ENCODE results near the gene ZNRD2.

The ZNRD2 gene

GRCh38 chr11:65593518-65594414 lies 23.5 kb downstream of the ZNRD2 start:
- TF ChIP-seq FOXM1 (IDR thresholded peaks at IDR 0.05; ENCODE audit: borderline replicate concordance, low read depth): no peak
- peak; percentile 34; the same call in 1 of the 2 replicates for TF ChIP-seq ZBTB7A (IDR thresholded peaks at IDR 0.05; ENCODE audit: low read depth)
- peak; percentile 33; the same call in 1 of the 2 replicates for TF ChIP-seq RAD21 (IDR thresholded peaks at IDR 0.05; ENCODE audit: low read depth)
- TF ChIP-seq, protein P1, sequence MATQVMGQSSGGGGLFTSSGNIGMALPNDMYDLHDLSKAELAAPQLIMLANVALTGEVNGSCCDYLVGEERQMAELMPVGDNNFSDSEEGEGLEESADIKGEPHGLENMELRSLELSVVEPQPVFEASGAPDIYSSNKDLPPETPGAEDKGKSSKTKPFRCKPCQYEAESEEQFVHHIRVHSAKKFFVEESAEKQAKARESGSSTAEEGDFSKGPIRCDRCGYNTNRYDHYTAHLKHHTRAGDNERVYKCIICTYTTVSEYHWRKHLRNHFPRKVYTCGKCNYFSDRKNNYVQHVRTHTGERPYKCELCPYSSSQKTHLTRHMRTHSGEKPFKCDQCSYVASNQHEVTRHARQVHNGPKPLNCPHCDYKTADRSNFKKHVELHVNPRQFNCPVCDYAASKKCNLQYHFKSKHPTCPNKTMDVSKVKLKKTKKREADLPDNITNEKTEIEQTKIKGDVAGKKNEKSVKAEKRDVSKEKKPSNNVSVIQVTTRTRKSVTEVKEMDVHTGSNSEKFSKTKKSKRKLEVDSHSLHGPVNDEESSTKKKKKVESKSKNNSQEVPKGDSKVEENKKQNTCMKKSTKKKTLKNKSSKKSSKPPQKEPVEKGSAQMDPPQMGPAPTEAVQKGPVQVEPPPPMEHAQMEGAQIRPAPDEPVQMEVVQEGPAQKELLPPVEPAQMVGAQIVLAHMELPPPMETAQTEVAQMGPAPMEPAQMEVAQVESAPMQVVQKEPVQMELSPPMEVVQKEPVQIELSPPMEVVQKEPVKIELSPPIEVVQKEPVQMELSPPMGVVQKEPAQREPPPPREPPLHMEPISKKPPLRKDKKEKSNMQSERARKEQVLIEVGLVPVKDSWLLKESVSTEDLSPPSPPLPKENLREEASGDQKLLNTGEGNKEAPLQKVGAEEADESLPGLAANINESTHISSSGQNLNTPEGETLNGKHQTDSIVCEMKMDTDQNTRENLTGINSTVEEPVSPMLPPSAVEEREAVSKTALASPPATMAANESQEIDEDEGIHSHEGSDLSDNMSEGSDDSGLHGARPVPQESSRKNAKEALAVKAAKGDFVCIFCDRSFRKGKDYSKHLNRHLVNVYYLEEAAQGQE (IDR thresholded peaks at IDR 0.05; ENCODE audit: low read depth): no peak

DNA sequence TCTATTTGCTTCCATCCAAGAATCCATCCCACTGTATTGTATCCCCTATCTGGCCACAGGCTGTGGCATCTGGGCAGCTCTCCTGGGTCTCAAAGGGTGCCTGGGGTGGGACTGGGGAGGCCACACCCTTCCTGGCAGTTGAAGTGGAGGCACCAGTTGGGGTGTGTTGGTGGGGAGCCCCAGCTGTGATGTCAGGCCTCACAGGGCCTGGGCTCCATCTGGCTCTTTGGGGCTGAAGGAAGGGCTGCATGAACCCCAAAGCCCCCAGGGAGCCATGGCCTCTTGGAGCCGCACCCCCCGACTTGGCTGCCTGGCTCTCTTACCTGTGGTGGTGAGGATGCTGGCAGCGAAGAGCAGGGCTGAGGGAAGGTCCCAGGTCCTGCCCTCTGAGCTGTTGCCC lies 24.9 kb downstream of the ZNRD2 start:
- TF ChIP-seq EGR1 (IDR thresholded peaks at IDR 0.05) (no peak), TCF12 (IDR thresholded peaks at IDR 0.05; ENCODE audit: low read depth) (no peak), ZBTB7A (IDR thresholded peaks at IDR 0.05; ENCODE audit: low read depth) (no peak), USF1 (IDR thresholded peaks at IDR 0.05) (no peak), EP300 (IDR thresholded peaks at IDR 0.05; ENCODE audit: borderline replicate concordance) (no peak), RAD21 (IDR thresholded peaks at IDR 0.05; ENCODE audit: low read depth) (no peak), FOXM1 (IDR thresholded peaks at IDR 0.05; ENCODE audit: borderline replicate concordance, low read depth) (no peak), MAX (IDR thresholded peaks at IDR 0.05) (no peak), CEBPB (IDR thresholded peaks at IDR 0.05) (no peak), YY1 (IDR thresholded peaks at IDR 0.05; ENCODE audit: low read depth) (no peak), CREB1 (IDR thresholded peaks at IDR 0.05; ENCODE audit: low read depth) (no peak)
- TF ChIP-seq, protein P1 (IDR thresholded peaks at IDR 0.05; ENCODE audit: low read depth): no peak

DNA sequence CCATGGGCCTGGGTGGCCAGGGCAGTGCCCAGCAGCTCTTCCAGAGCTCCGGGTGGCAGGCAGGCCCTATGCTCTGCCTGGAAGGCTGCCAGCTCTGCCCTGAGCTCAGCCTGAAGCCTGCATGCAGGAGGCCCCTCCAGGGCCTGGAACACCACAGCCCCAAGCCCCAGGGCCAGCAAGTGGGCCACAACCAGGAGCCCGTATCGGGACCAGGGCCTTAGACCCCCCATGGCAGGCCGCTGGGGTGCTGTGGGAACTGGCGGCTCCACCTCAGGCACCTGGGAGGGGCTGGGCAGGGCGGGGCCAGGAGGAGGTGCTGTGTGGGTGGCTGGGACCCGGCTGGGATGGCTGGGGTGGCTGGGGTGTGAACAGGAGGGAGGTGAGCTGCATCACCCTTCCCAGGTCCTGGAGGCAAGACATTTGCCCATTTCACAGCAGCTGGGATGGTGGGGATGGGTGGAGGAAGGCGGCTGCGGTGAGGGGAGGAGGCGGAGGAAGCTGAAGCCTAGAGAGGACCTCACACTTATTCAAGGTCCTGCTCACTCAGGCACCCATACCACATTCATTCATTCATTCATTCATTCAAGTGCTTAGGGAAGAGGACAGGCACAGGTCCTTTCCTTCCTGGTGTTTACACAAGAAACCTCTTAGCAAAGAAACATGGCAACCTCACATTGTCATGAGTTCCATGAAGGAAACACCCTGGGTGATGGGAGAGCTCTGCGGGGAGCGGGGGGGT lies 25.4 kb downstream of the ZNRD2 start, which contains the start of gene KCNK7:
KCNK7 (minus strand) TSS at position 258 of the 739 bp plus-strand sequence; CDS start at position 230, 28 bp downstream.
- TF ChIP-seq EP300 (IDR thresholded peaks at IDR 0.05; ENCODE audit: borderline replicate concordance) (no peak), YY1 (IDR thresholded peaks at IDR 0.05; ENCODE audit: low read depth) (no peak), EGR1 (IDR thresholded peaks at IDR 0.05) (peak; percentile 52; the same call in 1 of the 2 replicates), TAF1 (IDR thresholded peaks at IDR 0.05; ENCODE audit: low read depth) (no peak), TCF12 (IDR thresholded peaks at IDR 0.05; ENCODE audit: low read depth) (no peak)
- TF ChIP-seq, protein P1 (IDR thresholded peaks at IDR 0.05; ENCODE audit: low read depth): no peak

DNA sequence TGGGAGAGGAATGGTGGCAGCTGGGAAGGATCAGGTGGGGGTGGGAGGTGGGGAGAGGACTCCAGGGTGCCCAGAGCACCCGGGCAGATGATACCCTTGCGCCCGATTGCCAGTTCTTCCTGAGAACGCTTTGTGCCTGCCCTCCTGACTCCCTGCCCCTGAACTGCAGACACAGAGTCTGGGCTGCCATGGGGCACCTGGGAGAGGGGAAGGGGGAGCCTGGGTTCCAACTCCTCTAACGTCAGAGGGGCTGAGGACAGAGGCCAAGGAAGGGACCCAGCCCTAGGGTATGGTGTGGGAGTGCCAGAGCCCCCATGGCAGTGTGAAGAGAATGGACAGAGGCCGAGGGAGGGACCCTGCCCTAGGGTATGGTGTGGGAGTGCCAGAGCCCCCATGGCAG lies 26.2 kb downstream of the ZNRD2 start:
- no peak for TF ChIP-seq TEAD4 (IDR thresholded peaks at IDR 0.05)
- TF ChIP-seq TCF12 (IDR thresholded peaks at IDR 0.05; ENCODE audit: low read depth): no peak
- TF ChIP-seq, protein P1 (IDR thresholded peaks at IDR 0.05; ENCODE audit: low read depth): no peak
- no peak for TF ChIP-seq ZBTB7A (IDR thresholded peaks at IDR 0.05; ENCODE audit: low read depth)
- TF ChIP-seq RAD21 (IDR thresholded peaks at IDR 0.05; ENCODE audit: low read depth): no peak
- no peak for TF ChIP-seq CREB1 (IDR thresholded peaks at IDR 0.05; ENCODE audit: low read depth)
- no peak for TF ChIP-seq CEBPB (IDR thresholded peaks at IDR 0.05)
- TF ChIP-seq USF1 (IDR thresholded peaks at IDR 0.05): no peak
- no peak for TF ChIP-seq TAF1 (IDR thresholded peaks at IDR 0.05; ENCODE audit: low read depth)
- no peak for TF ChIP-seq YY1 (IDR thresholded peaks at IDR 0.05; ENCODE audit: low read depth)
- no peak for TF ChIP-seq EGR1 (IDR thresholded peaks at IDR 0.05)
- TF ChIP-seq MAX (IDR thresholded peaks at IDR 0.05): no peak
